NCI-H146 (cell line): ENCODE measurements around the gene VTI1B.
A peak's percentile ranks its signal among the peaks of the same experiment; 100 is the strongest.
"Not testable (repeated sequence)": the region's sequence is repeated elsewhere in the genome, so short reads cannot be mapped to it uniquely, and the experiment has no call there.

Source experiments
- DNase-seq: peaks from one replicate; lab custom pipeline; 2025; lab: John Stamatoyannopoulos, UW

The VTI1B gene

GRCh38 chr14:67627519-67627918 lies 46.9 kb downstream of the VTI1B start:
- no peak for DNase-seq

- not testable (repeated sequence) for DNase-seq
Observed at GRCh38 chr14:67626131-67626530, 48.3 kb downstream of the VTI1B start.

GRCh38 chr14:67623114-67623513 lies 51.3 kb downstream of the VTI1B start:
- DNase-seq, result no peak

GRCh38 chr14:67622675-67623074 lies 51.8 kb downstream of the VTI1B start:
- no peak for DNase-seq

GRCh38 chr14:67620217-67620785 lies 54.1 kb downstream of the VTI1B start:
- peak; percentile 38 for DNase-seq

DNA sequence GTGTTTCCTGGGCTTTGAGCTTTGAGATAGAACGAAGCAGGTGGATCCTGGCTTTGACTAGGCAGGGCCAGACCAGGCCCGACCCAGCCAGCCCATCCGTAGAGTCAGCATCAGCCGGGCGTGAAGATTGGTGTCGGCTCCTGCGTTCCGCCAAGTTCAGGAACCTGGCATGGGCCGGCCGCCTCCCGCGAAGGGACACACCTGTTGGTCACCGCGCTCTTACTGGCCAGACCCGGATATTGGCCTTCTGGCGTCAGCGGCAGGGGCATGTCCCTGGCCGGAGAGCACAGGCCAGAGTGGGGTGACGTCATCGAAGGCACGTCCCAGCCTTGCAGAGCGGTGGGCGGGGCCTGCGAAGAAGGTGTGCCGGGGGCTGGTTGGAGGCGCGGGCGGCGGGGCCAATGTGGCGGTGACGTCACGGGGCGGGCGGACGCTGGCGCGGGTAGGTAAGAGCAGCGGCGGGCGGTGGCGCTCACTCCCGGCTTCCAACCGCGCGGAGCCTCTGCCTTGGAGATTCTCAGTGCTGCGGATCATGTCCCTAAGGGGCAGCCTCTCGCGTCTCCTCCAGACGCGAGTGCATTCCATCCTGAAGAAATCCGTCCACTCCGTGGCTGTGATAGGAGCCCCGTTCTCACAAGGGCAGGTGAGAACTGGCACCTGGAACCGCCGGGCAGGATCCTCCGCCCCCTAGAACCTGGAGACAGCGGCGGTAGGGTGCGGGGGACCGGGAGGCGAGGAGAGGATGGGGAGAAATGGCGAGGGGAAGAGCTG lies 54.8 kb downstream of the VTI1B start, which contains the start of gene ARG2:
ARG2 (plus strand) TSS at position 475 of the 771 bp plus-strand sequence; CDS start at position 533, 58 bp downstream.
- peak; percentile 97 for DNase-seq

- DNase-seq, result peak; percentile 50
Observed at GRCh38 chr14:67618617-67619063, 55.8 kb downstream of the VTI1B start.

DNA sequence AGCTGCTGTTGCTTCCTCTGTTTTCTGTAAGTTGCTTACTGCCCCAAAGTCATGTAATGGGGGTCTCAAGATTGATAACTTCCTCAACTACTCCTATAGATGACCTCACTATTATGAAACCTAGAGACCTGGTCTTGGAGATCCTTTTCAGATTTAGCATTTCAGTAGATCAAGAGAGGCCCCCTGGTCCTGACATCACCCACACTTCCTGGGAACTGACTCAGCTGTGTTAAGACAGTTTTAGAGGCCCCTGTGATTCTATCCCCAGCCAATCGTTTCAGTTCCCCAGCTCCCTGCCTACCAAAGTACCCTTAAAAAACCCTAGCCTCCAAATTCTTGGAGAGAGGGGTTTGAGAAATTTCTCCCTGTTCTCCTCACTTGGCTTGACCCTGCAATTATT lies 63.9 kb downstream of the VTI1B start:
- DNase-seq, result no peak

GRCh38 chr14:67609642-67610310 lies 64.7 kb downstream of the VTI1B start:
- no peak for DNase-seq

DNA sequence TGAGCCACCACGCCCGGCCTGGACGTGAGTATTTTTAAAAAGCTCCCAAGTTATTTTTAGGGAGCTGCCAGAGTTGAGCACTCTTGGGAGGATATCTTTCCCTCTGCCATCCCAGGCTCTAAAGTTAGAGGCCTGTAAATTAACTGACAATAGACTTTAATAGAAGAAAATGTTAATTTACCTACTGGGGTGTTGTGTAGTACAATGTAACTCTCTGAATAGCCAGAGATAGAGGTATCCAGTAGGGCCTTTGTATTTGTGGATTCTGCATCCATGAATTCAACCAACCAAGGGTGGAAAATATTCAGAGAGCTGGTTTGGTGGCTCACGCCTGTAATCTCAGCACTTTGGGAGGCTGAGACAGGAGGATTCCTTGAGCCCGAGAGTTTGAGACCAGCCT lies 66.8 kb downstream of the VTI1B start:
- no peak for DNase-seq

DNA sequence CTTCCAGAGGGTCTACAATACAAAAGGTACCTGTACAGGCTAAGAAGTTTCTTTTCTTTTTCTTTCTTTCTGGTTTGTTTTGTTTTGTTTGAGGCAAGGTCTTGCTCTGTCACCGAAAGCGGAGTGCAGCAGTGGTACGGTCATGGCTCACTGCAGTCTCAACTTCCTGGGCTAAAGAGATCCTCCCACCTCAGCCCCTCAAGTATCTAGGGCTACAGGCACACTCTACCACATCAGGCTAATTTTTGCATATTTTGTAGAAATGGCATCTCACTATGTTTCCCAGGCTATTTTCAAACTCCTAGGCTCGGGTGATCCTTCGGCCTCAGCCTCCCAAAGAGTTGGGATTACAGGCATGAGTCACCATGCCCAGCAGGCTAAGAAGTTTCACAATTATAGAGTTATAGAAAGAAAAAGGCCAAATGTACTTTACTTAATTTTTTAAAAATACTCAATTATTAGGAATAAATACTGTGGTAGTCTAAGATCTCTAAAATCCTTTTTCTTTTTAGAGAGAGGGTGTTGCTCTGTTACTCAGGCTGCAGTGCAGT lies 71.4 kb downstream of the VTI1B start:
- DNase-seq, result no peak

DNA sequence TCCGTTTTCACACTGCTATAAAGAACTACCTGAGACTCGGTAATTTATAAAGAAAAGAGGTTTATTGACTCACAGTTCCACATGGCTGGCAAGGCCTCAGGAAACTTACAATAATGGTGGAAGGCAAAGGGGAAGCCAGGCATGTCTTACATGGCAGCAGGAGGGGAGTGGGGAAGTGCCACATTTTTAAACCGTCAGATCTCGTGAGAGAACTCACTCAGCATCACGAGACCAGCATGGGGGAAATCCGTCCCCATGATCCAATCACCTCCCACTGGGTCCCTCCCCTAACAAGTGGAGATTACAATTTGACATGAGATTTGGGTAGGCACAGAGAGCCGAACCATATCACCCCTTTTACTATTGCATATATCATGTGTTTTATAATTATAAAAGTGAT lies 72.4 kb downstream of the VTI1B start:
- DNase-seq, result no peak

GRCh38 chr14:67600562-67600974 lies 73.9 kb downstream of the VTI1B start:
- DNase-seq, result not testable (repeated sequence)

- DNase-seq, result peak; percentile 78
Observed at GRCh38 chr14:67599698-67600561, 74.5 kb downstream of the VTI1B start, which contains the start of gene PIGH. Gene PIGH (minus strand): TSS chr14:67600268. CDS start chr14:67600203, 65 bp downstream.
